Measurements from ENCODE around the gene AARSD1. TPM values are rescaled to one million over a fixed set of nuclear protein-coding genes. Genes with fewer than 3 reads are reported as not detected.
"Not testable (repeated sequence)": the region's sequence is repeated elsewhere in the genome, so short reads cannot be mapped to it uniquely, and the experiment has no call there.

Gene AARSD1, protein sequence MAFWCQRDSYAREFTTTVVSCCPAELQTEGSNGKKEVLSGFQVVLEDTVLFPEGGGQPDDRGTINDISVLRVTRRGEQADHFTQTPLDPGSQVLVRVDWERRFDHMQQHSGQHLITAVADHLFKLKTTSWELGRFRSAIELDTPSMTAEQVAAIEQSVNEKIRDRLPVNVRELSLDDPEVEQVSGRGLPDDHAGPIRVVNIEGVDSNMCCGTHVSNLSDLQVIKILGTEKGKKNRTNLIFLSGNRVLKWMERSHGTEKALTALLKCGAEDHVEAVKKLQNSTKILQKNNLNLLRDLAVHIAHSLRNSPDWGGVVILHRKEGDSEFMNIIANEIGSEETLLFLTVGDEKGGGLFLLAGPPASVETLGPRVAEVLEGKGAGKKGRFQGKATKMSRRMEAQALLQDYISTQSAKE
- total RNA-seq = 10 to 100 TPM; 88.5 to 95.4 TPM

DNA sequence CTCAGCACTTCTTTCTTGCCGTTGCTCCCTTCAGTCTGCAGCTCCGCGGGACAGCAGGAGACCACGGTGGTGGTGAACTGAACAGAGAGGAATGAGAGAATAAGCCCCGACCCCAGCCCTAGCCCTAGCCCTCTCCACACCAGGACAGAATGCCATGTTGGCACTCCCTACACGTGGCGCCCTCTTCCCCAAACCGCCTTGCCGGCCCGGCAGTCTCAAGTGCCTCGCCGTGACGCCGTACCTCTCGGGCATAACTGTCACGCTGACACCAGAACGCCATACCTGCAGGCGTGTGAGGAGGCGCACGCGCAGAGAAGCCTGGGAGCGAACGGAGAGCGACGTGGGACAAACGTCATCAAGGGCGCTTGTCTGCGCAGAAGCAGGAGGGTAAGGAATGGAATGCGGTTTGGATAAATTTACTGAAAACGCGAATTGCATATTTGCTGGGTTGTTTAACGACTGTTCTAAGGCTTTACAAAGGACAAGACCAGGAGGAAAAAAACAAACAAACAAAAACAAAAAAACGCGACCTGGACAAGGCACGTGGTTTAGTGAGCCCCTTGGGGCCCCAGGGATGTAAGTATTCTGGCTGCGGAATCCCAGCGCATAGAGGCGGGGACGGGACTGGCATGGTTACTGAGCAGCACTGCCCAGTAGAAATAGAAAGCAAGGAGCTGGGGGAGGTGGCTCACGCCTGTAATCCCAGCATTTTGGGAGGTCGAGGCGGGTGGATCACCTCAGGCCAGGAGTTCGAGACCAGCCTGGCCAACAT is at the start of gene AARSD1:
Gene AARSD1, minus strand, starts transcription at position 294 of the 772 bp plus-strand sequence. Its CDS starts 14 bp downstream, at position 280.
- CTCF ChIA-PET = interaction anchor here (0.7 kb wide), 1 partner anchor 116 kb away, joined by 4 read pairs; no protein-coding TSS in a partner anchor
- POLR2A ChIA-PET = interaction anchor here (1.1 kb wide), 1 partner anchor 42 kb away, joined by 4 read pairs; the partner anchor contains the start of gene IFI35

DNA sequence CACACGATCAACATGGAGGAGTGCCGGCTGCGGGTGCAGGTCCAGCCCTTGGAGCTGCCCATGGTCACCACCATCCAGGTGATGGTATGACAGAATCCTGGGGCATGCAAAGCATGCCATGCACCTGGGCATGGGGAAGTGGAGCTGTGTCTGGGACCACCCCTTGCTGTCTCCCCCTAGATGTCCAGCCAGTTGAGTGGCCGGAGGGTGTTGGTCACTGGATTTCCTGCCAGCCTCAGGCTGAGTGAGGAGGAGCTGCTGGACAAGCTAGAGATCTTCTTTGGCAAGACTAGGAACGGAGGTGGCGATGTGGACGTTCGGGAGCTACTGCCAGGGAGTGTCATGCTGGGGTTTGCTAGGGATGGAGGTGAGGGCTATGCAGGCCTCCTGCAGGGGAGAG is 49.0 kb upstream of the AARSD1 start:
- ChIA-PET POLR2A (no interaction called here), CTCF (no interaction called here)

DNA sequence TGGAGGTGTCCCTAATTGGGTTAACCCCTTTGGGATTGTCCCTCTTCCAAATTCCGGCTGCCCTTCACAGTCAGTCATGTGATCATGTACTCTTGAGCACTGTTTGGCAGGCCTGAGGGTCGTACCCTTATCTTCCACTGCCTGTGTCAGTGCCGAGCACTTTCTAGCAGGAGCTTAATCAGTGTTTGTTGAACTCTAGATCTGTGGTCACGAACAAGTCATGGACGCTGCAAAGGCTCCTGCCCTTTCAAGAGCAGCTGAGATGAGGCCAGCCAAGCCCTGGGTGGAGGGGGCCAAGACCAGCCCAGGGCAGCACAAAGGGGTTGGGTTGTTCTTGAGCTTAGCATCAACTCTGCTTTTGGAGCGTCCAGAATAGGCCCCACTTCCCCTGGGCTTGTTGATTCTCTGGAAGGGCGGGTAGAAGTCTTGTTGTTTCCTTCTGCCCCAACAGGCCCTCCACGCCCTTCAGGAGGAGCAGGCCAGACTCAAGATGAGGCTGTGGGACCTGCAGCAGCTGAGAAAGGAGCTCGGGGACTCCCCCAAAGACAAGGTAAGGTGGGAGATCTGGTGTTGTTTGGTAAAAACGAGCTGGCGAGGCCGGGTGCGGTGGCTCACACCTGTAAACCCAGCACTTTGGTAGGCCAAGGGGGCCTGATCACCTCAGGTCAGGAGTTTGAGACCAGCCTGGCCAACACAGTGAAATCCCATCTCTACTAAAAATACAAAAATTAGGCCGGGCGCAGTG is 47.6 kb upstream of the AARSD1 start:
- ChIA-PET CTCF (interaction anchor here (0.5 kb wide), 1 partner anchor 1989 kb away, joined by 3 read pairs; no protein-coding TSS in a partner anchor), POLR2A (interaction anchor here (0.8 kb wide), 1 partner anchor 13 kb away, joined by 3 read pairs; no protein-coding TSS in a partner anchor)

DNA sequence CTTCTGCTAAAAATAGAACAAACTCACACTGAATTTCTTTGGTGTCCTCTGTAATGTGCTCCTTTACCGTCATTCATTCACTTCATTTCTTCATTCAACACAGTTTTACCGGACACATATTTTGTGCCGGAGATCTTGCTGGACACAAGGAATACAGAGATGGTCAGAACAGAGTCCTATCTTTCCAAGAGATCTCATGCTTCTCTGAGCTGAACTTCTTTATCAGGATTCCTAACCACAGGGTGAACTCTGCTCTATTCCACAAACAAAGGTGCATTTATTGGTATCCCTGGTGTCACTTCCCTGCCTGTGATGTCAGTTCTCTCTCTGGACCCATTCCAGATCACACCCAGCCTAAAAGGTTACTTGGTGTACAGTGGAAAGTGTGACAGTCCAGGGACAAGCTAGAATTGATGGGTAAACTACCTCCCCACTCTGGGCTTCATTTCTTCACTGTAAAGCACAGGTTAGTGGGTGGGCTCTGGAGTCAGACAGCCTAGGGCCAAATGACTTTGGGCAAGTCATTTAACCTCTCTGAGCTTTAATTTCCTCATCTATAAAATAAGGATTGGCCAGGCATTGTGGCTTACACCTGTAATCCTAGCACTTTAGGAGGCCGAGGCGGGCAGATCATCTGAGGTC is 46.5 kb upstream of the AARSD1 start:
- ChIA-PET CTCF (no interaction called here), POLR2A (no interaction called here)

DNA sequence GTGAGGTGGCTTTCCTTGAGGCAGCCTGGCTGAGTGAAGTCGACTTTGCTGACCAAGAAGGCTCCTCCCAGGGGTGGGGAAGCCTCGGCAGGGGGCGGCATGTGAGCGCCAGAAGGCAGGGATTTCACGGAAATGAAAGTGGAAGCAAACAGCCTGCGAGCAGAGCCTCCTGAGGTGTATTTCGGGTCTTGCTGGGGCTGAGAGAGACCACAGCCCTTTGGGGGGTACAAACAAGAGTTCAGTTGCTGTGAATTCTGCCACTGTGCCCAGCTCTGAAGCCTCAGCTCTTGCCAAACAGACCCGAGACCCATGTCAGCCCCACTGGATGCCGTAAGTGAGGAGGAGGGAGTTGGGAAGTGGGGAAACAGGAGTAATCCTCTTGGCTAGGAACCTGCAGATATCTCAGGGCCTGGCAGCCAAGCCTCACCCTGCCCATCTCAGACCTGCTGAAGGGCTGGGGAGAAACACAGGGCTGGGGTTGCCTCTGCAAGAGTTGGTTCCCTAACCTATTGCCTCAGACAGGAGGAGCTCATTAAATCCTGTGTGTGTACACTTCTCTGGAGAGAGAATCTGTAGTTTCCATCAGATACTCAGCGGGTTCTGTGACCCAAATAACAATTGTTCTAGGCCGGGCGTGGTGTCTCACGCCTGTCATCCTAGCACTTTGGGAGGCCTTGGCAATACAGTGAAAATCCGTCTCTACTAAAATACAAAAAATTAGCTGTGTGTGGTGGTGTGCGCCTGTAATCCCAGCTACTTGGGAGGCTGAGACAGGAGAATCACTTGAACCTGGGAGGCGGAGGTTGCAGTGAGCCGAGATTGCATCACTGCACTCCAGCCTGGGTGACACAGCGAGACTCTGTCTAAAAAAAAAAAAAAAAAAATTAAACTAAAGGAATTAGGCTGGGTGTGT is 42.6 kb upstream of the AARSD1 start, which contains the start of gene IFI35:
Gene IFI35, plus strand, starts transcription at position 146 of the 913 bp plus-strand sequence. Its CDS starts 164 bp downstream, at position 310.
- POLR2A ChIA-PET = interaction anchor here (0.5 to 2.2 kb wide), 4 partner anchors 8 to 42 kb away, joined by 3 to 13 read pairs (median 4); partner anchors contain the start of gene RPL27

DNA sequence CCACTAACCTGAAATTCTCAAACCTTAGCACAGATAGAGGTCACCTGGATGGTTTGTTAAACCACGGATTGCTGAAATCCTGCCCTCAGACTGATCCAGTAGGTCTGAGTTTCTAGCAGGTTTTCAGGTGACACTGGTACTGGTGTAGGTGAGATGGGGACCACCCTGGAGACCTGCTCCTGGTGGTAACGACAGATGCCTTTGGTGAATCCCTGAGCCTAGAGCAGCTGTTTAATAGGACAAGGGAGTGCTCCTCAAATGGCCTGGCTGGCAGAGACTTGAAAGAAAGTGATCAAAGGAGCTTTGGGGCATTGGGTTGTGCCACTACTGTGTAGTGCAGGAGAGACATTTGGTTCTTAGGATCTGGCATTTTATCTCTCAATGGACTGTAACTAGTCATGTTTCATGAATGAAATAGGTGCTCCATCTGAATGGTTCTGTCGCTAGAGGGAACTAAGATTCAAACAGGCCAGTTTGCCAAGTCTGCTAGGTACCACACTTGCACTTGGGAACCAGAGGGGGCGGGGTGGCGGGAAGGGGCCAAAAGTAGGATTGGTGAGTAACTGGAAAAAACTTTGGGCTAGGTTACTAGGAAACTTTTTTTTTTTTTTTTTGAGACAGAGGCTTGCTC is 39.4 kb upstream of the AARSD1 start:
- CTCF ChIA-PET = interaction anchor here (0.8 kb wide), 1 partner anchor 99 kb away, joined by 3 read pairs; no protein-coding TSS in a partner anchor
- POLR2A ChIA-PET = interaction anchor here (0.6 kb wide), 1 partner anchor 155 kb away, joined by 3 read pairs; no protein-coding TSS in a partner anchor

More for the DNA sequence above, 42.6 kb upstream of the AARSD1 start, which contains the start of gene IFI35:
- CTCF ChIA-PET = interaction anchor here (0.5 to 1.0 kb wide), 3 partner anchors 9 to 1821 kb away, joined by 3 to 8 read pairs (median 3); partner anchors contain the start of gene RPL27

DNA sequence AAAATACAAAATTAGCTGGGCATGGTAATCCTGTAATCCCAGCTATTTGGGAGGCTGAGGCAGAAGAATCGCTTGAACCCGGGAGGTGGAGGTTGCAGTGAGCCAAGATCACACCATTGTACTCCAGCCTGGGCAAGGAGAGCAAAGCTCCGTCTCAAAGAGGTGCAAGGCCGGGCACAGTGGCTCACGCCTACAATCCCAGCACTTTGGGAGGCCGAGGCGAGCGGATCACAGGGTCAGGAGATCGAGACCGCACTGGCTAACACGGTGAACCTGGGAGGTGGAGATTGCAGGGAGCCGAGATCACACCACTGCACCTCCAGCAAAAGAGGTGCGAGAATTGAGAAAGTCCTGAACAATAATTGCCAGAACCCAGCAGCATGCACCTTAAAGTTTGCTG is 36.6 kb upstream of the AARSD1 start:
- POLR2A ChIA-PET = interaction anchor here (0.6 kb wide), 1 partner anchor 169 kb away, joined by 3 read pairs; no protein-coding TSS in a partner anchor
- CTCF ChIA-PET = not testable (repeated sequence)

DNA sequence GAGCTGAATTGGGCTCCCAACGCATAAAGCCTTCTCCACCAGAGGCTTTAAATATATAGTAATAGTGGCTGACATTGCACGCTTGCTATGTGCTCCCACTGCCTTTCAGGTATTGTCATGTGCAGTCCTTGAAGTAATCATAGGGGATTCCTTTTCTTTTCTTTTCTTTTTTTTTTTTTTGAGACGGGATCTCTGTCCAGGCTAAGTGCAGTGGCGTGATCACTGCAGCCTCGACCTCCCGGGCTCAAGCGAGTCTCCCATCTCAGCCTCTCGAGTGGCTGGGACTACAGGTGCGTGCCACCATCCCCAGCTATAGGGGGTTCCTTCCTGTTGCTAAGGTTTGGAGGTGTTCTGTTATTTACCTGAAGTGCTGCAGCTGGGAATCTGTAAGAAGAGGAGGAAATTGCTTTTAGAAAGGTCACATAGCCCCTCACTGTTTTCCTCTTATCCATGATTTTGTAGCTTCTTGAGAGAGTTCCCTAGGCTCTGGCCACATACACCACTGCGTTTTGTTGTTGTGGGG is 34.8 kb upstream of the AARSD1 start:
- CTCF ChIA-PET = interaction anchor here (1.3 to 1.8 kb wide), 5 partner anchors 8 to 166 kb away, joined by 3 to 8 read pairs (median 6); partner anchors contain the start of genes IFI35, PSME3 and RUNDC1
- POLR2A ChIA-PET = interaction anchor here (0.5 to 2.3 kb wide), 9 partner anchors 8 to 440 kb away, joined by 3 to 24 read pairs (median 3); partner anchors contain the start of genes IFI35, RUNDC1 and VAT1

DNA sequence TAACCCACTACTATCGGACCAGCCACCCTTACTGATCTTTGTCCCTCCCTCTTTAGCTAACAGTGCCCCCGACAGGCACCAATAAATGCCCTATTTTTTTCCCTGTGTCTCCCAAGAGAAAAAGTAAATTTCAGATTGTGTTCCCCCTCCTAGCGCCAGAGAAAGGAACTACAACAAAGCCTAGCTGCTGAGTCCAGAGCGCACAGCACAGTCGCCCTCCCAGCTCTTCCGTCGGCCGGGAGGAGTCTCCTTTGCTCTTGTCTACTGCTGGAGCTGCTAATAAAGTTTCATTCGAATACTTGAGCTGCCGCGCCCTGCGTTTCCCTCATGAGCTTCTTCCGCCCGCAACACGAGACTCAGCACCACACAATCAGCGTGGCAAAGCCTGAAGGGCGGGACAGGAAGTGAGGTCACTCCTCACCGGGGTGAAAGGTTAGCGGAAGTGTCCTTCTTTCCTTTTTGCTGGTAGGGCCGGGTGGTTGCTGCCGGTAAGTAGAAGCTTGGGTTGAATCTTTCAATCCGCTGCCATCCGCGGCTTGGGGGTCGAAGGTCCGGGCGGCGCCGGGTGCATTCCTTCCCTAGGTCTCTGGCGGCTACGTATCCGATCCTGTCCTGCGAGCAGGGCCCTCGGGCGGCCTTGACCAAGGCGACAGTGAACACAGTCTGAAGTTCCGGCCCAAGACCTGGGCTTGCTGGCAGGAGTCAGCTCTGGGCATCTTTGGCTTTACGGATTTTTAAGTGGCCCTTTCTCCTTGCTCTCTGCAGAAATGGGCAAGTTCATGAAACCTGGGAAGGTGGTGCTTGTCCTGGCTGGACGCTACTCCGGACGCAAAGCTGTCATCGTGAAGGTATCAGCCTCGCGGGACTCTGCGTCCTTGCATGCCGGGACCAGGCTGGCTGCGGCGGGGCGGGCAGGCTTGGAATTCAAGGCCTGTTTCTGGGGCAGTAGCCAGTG is 34.0 kb upstream of the AARSD1 start, which contains the start of gene RPL27:
Gene RPL27, plus strand, starts transcription at position 436 of the 955 bp plus-strand sequence. Its CDS starts 332 bp downstream, at position 768.
- ChIA-PET CTCF (interaction anchor here (0.6 to 1.8 kb wide), 14 partner anchors 9 to 272 kb away, joined by 3 to 8 read pairs (median 4); partner anchors contain the start of genes IFI35, PSME3, PTGES3L and RUNDC1), POLR2A (interaction anchor here (0.5 to 2.3 kb wide), 18 partner anchors 9 to 439 kb away, joined by 3 to 24 read pairs (median 4); partner anchors contain the start of genes BECN1, BRCA1, CNTD1 and COA3)

DNA sequence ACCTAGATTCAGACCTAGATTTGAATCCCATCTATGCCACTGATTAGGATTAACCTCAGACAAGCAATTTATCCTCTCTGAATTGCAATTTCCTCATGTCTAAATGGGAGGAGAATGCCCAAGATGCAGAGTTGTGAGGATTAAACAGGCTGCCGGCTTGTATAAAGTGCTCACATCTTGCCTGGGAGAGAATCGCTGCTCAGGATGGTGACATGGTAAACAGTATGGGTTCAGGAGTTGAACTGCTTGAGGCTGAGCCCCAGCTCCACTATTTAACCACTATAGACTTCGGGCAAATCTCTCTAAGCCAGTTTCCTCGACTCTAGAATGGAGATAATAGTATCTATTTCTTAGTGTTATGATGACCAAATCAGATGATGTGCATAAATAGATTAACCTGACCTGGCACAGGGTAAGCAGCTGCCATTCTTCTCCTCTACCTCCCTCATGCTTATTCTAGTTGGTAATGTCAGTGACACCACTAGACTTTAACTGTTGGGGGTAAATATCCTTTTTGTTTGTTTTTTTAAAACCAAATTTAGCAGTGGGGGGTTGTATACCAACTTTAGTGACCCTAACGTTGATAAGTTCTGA is 33.2 kb upstream of the AARSD1 start:
- CTCF ChIA-PET = interaction anchor here (0.6 to 1.8 kb wide), 15 partner anchors 9 to 736 kb away, joined by 3 to 8 read pairs (median 4); partner anchors contain the start of genes IFI35, PSME3, PTGES3L and RUNDC1
- POLR2A ChIA-PET = interaction anchor here (0.5 to 2.3 kb wide), 15 partner anchors 9 to 364 kb away, joined by 3 to 24 read pairs (median 5); partner anchors contain the start of genes BECN1, BRCA1, CNTD1 and COA3

DNA sequence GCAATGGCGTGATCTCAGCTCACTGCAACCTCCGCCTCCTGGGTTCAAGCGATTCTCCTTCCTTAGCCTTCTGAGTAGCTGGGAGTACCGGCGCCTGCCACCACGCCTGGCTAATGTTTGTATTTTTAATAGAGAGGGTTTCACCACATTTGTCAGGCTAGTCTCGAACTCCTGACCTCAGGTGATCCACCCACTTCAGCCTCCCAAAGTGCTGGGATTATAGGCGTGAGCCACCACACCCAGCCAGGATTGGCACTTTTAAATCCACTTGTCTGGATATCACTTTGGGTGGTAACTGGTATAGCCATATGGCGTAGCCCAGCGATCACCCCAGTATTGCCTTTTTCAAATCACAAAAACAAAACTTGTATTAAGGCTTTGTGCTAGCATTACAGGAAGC is 29.7 kb upstream of the AARSD1 start:
- POLR2A ChIA-PET, CTCF ChIA-PET: not testable (repeated sequence)

DNA sequence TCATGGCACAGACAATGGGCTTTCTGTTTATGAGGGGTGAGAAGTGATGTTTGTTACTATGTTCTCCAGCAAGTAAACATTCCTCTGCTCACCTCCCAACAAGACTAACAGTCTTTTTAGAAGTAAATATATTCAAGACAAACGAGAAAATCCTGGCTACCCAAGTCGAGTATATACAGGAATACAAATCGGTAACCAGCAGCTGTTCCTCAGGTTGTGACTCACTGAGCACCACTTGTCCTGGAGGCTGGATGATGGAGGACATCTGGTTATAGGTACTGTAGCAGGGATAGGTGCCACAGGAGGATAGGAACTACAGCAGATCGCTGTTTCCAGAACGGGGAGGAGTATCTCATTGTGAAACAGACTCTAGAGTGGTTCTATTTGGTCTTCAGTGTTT is 28.6 kb upstream of the AARSD1 start:
- CTCF ChIA-PET = no interaction called here
- POLR2A ChIA-PET = no interaction called here

DNA sequence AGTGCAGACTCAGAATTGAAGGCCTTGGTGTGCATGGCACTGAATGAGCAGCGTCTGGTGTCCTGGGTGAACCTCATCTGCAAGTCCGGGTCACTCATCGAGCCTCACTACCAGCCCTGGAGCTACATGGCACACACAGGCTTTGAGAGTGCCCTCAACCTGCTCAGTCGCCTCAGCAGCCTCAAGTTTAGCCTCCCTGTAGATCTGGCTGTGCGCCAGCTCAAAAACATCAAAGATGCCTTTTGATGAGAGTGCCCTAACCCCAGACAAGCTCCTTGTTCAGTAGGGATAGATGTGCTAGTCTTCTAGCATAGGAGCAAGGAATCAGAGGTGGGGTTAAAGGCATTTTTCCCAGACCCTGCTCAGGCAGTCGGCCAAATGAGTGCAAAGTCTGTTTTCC is 27.2 kb upstream of the AARSD1 start:
- ChIA-PET POLR2A (no interaction called here), CTCF (no interaction called here)

DNA sequence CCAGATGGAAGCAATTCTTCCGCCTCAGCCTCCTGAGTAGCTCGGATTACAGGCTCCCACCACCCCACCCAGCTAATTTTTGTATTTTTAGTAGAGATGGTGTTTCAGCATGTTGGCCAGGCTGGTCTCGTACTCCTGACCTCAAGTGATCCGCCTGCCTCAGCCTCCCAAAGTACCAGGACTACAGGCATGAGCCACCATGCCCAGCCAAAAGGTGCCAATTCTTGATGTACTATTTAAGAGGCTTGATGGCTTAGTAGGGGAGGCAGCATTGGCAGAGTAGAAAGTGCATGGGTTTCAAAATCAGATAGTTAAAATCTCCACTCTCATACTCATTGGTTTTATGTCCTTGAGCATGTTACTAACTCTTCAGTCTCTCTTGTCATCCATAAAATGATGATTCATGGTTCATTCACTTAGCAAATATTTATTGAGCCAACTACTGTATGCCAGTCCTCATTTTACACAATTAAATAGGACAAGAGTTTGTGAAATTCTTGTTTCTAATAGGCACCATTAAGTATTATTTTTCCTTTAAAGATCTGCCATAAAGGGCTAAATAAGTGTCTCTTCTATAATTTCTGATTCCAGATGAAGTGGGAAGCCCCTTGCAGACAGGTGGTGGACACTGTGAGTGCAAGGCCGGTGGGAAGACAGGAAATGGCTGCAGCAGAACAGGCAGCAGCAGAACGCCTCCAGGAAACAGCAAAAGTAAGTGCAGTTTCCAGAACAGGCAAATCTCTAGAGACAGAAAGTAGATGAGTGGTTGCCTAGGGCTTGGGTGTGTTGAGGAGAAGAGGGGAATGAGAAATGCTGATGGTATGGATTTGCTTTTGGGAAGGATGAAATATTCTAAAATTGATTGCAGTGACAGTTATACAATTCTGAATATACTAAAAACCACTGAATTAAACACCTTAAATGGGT is 25.7 kb upstream of the AARSD1 start:
- POLR2A ChIA-PET = no interaction called here
- CTCF ChIA-PET = no interaction called here
